GM18519 (cell line): ENCODE measurements around the gene DDX5.

Experiments used
- ATAC-seq: cut with Tn5 transposase; IDR thresholded peaks from one replicate; pipeline ENCODE4 v1.9.1; 2021; ENCODE audit warnings: mild to moderate bottlenecking, moderate library complexity; ENCODE audit not compliant: unreplicated experiment, low FRiP score

Gene DDX5

GRCh38 chr17:64509179-64509578, 3.1 kb upstream of the DDX5 start:
- no peak for ATAC-seq

- no peak for ATAC-seq
These were observed 2.6 kb upstream of the DDX5 start for GRCh38 chr17:64508683-64509082.

GRCh38 chr17:64507413-64507782, 1.3 kb upstream of the DDX5 start:
- ATAC-seq = peak; percentile 15

- peak; percentile 39 for ATAC-seq
These were observed 705 bp upstream of the DDX5 start, which contains the start of gene CEP95 for GRCh38 chr17:64506576-64507412. Gene CEP95, plus strand, starts transcription at chr17:64506977. Its CDS starts 121 bp downstream, at chr17:64507098.

- ATAC-seq = no peak
These were observed 519 bp downstream of the DDX5 start for GRCh38 chr17:64505340-64506200.

GRCh38 chr17:64504769-64505339, 1.2 kb downstream of the DDX5 start:
- ATAC-seq = no peak

GRCh38 chr17:64503821-64504768, 2.0 kb downstream of the DDX5 start:
- no peak for ATAC-seq

- ATAC-seq = no peak
These were observed 2.7 kb downstream of the DDX5 start for GRCh38 chr17:64503341-64503740.

GRCh38 chr17:64502809-64503208, 3.3 kb downstream of the DDX5 start:
- no peak for ATAC-seq

GRCh38 chr17:64502021-64502420, 4.1 kb downstream of the DDX5 start:
- no peak for ATAC-seq

- no peak for ATAC-seq
These were observed 5.0 kb downstream of the DDX5 start for GRCh38 chr17:64500862-64501765.

- ATAC-seq = no peak
These were observed 5.6 kb downstream of the DDX5 start for GRCh38 chr17:64500487-64500859.

- no peak for ATAC-seq
These were observed 6.1 kb downstream of the DDX5 start for GRCh38 chr17:64499805-64500486.

GRCh38 chr17:64498308-64499203, 7.5 kb downstream of the DDX5 start:
- no peak for ATAC-seq

GRCh38 chr17:64497565-64498035, 8.5 kb downstream of the DDX5 start:
- ATAC-seq = no peak

- no peak for ATAC-seq
These were observed 9.1 kb downstream of the DDX5 start, which contains the start of gene POLG2 for GRCh38 chr17:64496786-64497564. Gene POLG2, minus strand, starts transcription at chr17:64497054. Its CDS starts 86 bp downstream, at chr17:64496968.
